ENCODE results near the gene SLC6A19.

Gene SLC6A19

DNA sequence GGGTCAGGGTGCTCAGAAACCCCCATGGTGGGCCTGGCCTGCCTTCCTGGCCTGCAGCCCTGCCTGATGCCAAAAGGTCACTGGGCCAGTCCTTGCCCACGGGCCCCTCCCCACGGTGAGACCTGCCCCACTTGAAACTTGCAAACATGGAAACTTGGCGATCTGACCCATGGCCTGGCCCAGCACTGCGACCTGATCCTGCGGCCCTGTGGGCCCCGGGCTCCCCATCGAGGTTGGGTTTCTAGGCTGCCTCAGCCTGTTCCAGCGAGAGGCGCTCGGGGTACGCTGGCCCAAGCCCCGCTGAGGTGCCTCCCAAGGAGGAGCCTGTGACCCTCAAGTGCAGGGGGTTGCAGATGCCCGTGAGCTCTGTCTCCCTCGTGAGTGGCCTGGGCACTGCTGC is 37.5 kb upstream of the SLC6A19 start:
- Histone ChIP-seq H3K27ac (no peak overlapping the region), H3K4me3 (ENCODE audit: low read depth, low read length) (no peak overlapping the region), H3K27me3 (ENCODE audit: insufficient read depth, low read depth, severe bottlenecking) (no peaks in the 10 kb centered on the region), H3K9me3 (ENCODE audit: severe bottlenecking) (peaks cover 2% of the 10 kb centered on the region), H3K36me3 (no peaks in the 10 kb centered on the region)
- TF ChIP-seq, protein P1, sequence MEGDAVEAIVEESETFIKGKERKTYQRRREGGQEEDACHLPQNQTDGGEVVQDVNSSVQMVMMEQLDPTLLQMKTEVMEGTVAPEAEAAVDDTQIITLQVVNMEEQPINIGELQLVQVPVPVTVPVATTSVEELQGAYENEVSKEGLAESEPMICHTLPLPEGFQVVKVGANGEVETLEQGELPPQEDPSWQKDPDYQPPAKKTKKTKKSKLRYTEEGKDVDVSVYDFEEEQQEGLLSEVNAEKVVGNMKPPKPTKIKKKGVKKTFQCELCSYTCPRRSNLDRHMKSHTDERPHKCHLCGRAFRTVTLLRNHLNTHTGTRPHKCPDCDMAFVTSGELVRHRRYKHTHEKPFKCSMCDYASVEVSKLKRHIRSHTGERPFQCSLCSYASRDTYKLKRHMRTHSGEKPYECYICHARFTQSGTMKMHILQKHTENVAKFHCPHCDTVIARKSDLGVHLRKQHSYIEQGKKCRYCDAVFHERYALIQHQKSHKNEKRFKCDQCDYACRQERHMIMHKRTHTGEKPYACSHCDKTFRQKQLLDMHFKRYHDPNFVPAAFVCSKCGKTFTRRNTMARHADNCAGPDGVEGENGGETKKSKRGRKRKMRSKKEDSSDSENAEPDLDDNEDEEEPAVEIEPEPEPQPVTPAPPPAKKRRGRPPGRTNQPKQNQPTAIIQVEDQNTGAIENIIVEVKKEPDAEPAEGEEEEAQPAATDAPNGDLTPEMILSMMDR (IDR thresholded peaks at IDR 0.05; ENCODE audit: low read depth, low read length), result no peak
- no peak for DNase-seq

DNA sequence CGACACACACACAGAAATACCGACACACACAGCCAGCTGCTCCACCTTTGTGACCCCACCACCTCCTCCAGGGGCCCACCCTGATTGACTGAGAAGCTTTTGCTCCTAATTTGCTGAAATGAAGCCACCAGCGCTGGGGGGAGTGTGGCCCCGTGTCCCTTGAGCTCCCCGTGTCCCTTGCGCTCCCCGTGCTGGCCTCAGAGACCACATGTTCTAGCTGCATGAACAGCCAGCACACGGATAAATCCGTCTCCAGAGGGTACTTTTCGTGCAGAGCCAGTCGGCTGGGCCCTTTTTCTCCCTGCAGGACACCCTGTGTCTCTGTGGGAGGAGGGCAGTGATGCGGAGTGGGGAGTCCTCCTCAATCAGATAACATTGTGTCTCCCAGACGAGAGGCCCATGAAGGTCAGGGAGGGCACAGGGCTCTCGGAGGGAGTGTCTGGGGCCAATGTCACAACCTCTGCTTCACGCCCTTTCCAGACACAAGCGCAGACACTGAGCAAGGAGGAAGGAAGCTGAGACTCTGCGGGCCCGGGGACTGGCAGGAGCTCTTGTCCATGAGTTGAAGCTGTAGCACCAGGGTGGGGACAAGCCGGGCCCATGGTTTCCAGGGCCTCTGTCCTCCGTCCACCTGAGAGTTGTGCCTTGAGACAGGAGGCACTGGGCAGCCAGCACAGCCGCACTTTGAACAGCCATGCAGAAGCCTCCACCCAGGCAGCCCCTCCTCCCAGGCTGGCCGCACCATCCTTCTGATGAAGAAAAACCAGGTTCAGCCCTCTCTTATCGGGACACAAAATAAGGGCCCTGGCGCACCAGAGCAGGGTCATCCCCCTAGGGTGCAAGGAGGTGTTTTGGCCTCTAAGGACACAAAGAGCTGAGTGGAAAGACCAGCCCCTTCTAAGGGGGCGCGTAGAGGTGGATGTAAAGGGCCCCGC is 36.4 kb upstream of the SLC6A19 start:
- no peaks in the 10 kb centered on the region for H3K27me3 ChIP-seq (ENCODE audit: insufficient read depth, low read depth, severe bottlenecking)
- no peak for DNase-seq
- peaks cover 2% of the 10 kb centered on the region for H3K9me3 ChIP-seq (ENCODE audit: severe bottlenecking)
- TF ChIP-seq, protein P1 (IDR thresholded peaks at IDR 0.05; ENCODE audit: low read depth, low read length), result no peak
- H3K4me3 ChIP-seq (ENCODE audit: low read depth, low read length), result no peak overlapping the region
- no peaks in the 10 kb centered on the region for H3K36me3 ChIP-seq
- H3K27ac ChIP-seq, result no peak overlapping the region

DNA sequence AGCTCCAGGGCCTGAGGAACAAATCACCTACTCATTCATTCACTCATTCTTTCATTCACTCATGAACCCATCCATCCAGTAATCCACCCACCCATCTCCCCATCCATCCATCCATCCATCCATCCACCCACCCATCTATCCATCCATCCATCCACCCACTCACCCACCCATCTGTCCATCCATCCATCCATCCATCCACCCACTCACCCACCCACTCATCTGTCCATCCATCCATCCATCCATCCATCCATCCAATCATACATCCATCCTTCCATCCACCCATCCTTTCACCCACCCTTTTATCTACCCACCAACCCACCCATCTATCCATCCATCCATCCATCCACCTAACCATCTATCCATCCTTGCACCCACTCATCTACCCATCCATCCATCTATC is 35.5 kb upstream of the SLC6A19 start:
- H3K27me3 ChIP-seq (ENCODE audit: insufficient read depth, low read depth, severe bottlenecking), result no peaks in the 10 kb centered on the region
- H3K9me3 ChIP-seq (ENCODE audit: severe bottlenecking), result peaks cover 2% of the 10 kb centered on the region
- H3K4me3 ChIP-seq (ENCODE audit: low read depth, low read length), result no peak overlapping the region
- no peak for DNase-seq
- TF ChIP-seq, protein P1 (IDR thresholded peaks at IDR 0.05; ENCODE audit: low read depth, low read length), result no peak
- H3K27ac ChIP-seq, result no peak overlapping the region
- no peaks in the 10 kb centered on the region for H3K36me3 ChIP-seq

DNA sequence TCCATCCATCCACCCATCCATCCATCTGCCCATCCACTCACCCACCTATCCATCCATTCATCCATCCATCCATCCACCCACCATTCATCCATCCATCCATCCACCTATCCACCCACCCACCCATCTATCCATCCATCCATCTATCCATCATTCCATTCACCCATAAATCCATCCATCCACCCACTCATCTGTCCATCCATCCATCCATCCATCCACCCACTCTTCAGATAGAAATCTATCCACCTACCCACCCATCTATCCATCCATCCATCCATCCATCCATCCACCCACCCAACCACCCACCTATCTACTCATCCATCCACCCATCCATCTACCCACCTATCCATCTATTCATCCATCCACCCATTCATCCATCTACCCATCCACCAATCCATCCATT is 35.0 kb upstream of the SLC6A19 start:
- H3K36me3 ChIP-seq, result no peaks in the 10 kb centered on the region
- H3K4me3 ChIP-seq (ENCODE audit: low read depth, low read length), result no peak overlapping the region
- TF ChIP-seq, protein P1 (IDR thresholded peaks at IDR 0.05; ENCODE audit: low read depth, low read length), result no peak
- H3K9me3 ChIP-seq (ENCODE audit: severe bottlenecking), result peaks cover under 1% of the 10 kb centered on the region
- DNase-seq, result no peak
- H3K27me3 ChIP-seq (ENCODE audit: insufficient read depth, low read depth, severe bottlenecking), result no peaks in the 10 kb centered on the region
- H3K27ac ChIP-seq, result no peak overlapping the region

DNA sequence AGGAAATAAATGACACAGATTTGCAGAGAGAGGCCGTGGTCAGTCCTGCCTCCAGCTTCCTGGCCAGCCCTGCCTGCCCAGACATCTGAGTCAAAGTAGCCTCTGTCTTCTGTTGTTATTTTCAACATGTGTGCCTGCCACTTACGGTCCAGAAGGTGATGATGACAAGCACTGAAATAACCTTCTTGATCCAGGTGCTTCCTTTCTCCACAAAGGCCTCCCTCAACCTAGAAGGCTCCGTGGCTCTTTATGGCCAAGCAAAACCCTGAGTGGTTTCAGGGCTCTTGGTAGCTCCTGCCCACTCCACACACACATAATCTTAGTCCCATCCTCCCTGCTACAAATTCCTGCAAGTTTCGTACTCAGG is 34.1 kb upstream of the SLC6A19 start:
- no peak overlapping the region for H3K27ac ChIP-seq
- DNase-seq, result no peak
- H3K27me3 ChIP-seq (ENCODE audit: insufficient read depth, low read depth, severe bottlenecking), result no peaks in the 10 kb centered on the region
- no peaks in the 10 kb centered on the region for H3K36me3 ChIP-seq
- no peak overlapping the region for H3K4me3 ChIP-seq (ENCODE audit: low read depth, low read length)
- TF ChIP-seq, protein P1 (IDR thresholded peaks at IDR 0.05; ENCODE audit: low read depth, low read length), result no peak
- no peaks in the 10 kb centered on the region for H3K9me3 ChIP-seq (ENCODE audit: severe bottlenecking)

Data from WERI-Rb-1 (cell line).